Astrocyte (in vitro differentiated cells and primary cell): ENCODE results near the gene VWC2L.

Source experiments
- CTCF ChIP-seq: IDR thresholded peaks from 2 replicates; pipeline ENCODE4 v1.5.1; 2011; ENCODE audit warnings: low read depth, mild to moderate bottlenecking, inconsistent platforms, low read length, moderate library complexity; ENCODE audit not compliant: insufficient read depth
- EZH2 ChIP-seq: IDR thresholded peaks from 2 replicates; pipeline ENCODE4 v1.6.1; 2012; ENCODE audit warnings: mild to moderate bottlenecking, low read length, inconsistent platforms; ENCODE audit not compliant: insufficient read depth

DNA sequence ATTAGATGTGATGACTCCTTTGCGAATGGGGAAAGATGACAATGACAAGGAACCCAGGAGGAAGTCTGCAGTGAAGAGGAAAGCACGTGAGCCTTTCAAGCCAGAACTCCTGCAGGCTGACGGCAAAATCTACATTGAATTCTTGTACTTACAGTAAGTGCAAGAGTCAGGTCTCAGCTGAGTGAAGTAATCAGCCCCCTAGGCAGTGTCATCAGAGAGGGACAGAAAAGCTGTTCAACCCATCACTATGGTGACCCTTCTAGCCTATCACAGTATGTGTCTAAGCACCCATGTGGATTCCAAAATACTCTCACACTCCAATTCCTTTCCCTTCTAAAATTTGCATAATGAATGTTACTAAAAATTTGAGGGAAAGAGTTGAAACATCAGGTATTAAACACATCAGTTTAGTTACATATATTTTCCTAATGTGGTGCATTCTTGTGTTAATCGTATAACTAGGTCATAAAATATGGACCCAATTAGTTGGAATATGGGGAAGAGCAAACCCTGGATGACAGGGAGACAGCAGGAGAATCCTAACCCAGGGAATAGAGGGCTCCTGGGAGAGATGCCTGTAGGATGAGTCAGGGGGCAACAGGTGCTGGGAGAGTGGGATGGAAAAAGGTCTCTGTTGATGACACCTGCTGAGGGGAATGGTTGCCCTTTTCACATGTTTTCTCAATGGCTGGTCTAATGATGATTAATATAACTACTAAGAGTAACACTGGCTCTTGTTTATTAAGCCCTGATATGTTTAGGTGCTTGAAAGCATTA is 39.5 kb downstream of the VWC2L start:
- TF ChIP-seq EZH2 = no peak
- no peak for TF ChIP-seq CTCF
